ENCODE measurements around the gene FAM222B.

Gene FAM222B

DNA sequence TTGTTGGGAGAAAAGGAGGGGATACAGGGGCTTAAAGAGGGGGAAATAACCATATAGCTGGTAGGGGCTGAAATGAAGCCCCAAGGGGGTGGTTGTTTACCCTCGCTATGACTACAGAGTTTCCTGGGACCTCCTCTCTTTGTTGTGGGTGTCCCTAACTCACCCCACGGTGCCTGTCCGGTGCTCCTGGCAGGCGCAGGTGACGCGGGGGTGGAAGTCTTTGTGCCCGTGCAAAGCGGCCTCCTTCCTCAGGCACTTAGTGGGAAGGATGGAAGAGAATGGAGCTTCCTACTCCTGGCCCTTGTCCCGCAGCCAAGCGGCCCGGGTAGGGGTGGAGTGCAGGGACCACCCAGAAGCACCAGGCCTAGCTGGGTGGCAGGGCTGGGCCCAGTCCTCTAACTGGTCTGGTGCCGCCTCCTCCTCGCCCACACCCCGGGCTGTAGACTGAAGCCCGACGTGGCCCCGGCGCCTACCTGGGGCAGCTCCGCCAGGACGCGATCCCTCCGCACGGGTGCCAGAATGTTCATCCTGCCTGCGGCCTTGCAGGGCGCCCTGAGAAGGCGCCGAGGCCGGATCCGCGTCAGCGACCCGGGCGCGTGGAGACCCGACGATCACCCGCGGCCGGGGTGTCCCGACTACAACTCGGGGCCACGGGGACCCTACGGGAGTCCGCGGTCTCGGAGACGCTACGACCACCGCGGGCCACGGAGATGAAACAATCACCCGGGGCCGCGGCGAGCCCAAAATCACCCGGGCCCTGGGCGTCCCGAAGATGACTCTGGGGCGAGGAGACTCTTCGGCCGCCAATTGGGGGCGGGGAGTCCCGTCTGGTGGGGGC lies 125.6 kb downstream of the FAM222B start:
- DNase-seq (ENCODE audit: extremely low read depth in 1 of 2, low read depth in 1 of 2), result no peak

DNA sequence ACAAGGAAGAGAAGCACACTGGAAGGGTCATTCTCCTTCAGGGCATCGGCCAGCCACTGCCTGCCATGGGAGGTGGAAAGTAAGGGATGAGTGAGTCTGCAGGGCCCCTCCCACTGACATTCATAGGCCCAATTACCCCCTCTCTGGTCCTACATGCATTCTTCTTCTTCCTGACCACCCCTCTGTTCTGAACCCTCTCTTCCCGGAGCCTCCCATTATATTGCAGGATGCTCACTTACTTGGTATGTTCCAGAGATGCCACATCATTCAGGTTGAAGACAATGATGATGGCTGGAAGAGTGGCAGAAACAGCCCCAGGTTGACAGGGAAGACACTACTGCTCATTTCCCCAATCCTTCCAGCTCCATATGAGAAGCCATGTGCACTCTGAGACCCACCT lies 127.4 kb downstream of the FAM222B start:
- no peak for DNase-seq (ENCODE audit: extremely low read depth in 1 of 2, low read depth in 1 of 2)

DNA sequence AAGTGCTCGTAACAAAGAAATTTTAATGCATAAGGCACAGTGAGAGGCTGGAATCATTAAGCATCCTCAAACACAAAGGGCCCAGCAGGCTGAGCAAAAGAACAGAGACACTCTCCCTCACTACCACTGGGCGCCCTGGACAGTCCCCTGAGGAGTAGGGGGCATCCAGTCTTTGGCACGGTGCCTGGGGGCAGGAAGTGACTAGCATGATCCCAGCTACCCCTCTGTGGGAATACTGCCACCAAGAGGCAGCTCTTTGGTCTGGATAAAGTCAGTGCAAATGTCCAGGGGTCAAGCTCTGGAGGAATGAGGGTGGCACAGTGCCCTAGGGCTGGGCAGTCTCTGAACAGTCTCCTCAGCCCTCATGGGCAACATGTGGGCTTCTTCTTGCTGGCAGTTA lies 128.3 kb downstream of the FAM222B start:
- DNase-seq (ENCODE audit: extremely low read depth in 1 of 2, low read depth in 1 of 2), result no peak

DNA sequence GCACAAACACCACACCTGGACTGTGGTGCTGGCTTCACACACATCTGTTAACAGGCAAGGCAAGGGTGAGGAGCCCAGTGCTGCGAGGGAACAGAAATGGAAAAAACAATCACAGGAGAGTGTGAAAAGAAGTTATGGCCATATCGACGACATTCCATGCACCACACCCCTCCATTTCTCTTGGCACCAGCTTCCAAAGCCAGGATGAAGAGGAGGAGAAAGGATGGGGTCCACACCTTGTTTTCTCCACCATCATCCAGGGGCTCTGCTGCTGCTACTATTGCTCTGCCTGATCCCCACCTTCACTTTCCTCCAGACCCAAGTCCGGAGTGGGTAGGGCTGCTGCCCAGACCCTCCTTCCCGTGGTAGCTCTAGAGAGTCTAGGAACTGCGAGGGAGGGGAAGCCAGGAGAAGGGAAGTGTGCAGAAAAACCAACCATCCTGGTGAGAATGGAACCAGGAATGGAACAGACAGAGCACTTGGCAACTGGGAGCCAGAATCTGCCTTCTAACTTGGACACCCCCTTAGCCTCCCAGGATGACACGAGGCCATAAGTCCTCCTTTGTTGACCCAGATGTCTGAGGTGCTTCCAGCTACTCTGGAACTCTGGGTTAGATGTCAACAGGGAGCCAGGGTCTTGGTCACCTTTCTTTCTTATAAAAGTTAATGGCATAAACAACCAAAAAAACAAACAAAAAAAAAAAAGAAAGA lies 129.7 kb downstream of the FAM222B start:
- no peak for DNase-seq (ENCODE audit: extremely low read depth in 1 of 2, low read depth in 1 of 2)

DNA sequence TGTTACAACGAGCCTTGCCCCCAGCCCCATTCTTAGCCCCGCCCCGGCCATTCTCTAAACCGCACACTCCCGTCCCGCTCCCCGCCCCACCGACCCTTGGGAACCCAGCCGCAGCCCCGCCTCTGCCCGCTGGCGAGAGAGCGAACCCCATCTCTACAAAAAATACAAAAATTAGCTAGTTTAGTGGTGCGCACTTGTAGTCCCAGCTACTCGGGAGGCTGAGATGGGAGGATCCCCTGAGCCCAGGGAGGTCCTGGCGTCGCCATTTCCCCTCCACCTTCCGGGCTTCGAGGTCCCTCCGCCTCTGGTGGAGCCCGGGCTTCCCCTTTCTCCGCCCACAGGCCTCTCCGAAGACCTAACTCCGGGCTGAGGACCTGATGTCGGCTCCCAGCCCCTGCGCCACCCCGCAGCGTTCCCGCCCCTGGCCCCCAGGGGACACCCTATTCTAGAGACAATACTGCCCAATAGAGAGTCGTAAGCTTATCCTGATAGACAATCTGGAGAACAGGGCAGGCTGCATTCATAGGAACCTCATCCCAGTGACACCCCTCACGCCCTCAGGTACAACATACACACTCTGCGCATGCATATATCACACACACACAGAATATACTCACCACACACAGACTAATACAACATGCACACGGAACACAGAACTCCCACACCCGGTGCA lies 130.4 kb downstream of the FAM222B start:
- DNase-seq (ENCODE audit: extremely low read depth in 1 of 2, low read depth in 1 of 2), result peak; percentile 44 to 70

DNA sequence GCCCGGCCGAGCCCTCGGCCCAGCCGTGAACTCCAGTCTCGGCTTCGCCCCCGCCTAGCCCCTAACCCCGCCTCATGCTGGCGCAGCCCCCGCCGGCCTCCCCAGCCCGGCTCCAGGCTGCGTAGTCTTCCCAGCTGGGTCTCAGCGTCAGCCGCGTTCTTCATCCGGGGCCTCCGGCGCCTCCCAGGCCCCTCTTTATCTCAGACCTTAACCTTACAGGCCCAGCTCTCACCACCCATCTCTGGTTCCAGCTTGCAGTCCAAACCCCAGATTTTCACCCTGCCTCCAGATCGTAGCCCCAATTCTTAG lies 130.9 kb downstream of the FAM222B start, which contains the start of gene PROCA1:
PROCA1 (minus strand) TSS at position 166 of the 309 bp plus-strand sequence. CDS start 228 bp downstream, outside the sequence.
- DNase-seq (ENCODE audit: extremely low read depth in 1 of 2, low read depth in 1 of 2), result no peak

DNA sequence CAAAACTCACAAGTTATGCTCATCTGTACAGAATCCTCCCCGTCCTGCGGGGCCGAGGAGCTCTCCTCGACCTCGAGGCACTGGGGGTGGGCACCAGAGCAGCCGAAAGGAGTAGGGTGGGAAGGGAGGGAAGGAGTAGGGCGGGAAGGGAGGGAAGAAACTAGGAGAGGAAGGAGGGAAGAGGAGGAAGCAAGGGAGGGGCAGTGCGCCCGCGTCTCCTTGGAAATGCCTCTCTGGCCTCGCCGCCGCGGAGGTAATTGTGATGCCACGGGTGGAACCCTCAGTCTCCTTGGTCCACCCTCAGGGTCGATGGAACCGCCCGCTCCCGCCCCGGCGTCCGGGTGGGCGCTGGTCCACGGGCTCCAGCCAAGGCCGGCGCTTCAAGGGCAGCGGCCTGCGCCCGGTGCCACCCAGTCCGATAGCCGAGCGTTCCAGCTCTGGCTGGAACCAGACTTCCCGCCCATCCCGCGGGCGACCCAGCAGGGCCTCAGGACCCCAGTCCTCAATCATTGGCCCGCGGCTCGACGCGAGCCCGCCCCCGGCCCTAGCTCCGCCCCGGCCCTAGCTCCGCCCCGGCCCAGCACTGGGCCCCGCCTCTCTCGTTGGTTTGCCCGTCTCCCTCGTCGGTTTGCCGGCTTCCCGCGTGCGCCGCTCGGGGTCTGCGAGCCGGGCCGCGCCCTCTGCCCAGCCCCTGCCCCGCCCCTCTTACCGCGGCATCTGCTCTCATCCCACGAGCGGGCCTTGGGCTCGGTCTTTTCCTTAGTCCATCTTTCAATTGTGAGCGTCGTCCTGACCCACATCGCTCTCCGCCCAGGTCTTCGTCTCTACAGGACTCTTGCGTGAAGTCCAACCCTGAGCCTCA lies 131.5 kb downstream of the FAM222B start:
- DNase-seq (ENCODE audit: extremely low read depth in 1 of 2, low read depth in 1 of 2), result peak; percentile 78 to 79

DNA sequence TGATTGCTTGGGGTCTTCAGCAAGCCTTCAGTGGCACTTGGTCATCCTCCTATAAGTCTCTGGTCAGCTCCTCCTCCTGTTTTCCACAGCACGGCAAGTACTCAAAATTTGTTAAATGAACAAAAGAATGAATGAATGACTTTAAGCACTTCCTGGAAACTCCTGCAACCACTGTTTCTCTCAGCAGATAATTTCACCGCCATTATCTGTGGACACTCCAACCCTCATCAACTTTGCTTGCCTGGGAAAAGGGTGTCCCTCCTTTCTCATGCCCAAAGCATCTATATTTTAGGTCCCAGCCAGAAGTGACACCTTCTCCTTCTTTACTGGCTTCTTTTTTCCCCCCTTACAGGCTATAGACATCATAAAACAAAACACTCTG lies 135.3 kb downstream of the FAM222B start:
- no peak for DNase-seq (ENCODE audit: extremely low read depth in 1 of 2, low read depth in 1 of 2)

DNA sequence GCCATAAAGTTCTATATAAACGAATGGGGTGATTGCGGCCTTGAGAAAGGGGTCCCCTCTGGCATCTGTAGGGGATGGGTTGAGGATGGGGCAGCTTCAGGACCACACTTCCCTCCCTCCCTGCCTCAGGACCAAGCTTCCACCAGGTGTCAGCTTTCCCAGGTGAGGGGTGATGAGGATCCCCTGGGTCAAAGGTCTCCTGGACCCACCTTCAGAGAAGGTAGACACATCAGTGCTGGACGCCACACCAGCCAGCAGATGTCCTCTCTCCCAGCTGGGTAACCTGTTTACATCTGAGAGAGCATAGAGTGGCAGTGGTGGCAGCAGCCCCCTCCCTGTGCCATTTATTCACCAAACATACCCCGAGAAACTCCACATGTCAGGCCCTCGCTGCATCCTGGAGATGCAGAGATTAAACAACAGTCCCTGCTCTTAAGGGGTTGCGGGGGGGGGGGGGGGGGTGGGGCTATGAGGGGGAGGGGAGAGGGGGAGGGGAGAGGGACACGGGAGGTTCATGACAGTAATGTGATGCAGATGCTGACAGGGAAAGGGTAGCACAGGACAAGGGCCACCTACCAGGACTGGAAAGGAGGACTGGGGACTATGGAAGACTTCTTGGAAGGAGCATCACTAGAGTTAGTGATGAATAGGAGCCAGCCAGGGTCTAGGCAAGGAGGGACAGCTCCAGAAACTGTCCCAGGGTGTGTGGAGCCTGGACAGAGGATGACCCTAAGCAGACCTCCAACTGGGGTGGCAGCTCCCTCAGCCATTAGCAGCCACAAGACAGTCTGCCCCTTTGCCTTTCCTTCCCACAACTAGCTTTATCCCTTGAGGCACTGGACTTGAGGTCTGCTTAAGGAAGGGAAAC lies 135.9 kb downstream of the FAM222B start:
- DNase-seq (ENCODE audit: extremely low read depth in 1 of 2, low read depth in 1 of 2), result no peak

Data from stimulated activated CD8-positive, alpha-beta memory T cell treated with anti-CD3 and anti-CD28 coated beads, Interleukin-7, amount 100 ng/mL, for 48 hours (primary cell).